Neural cell (in vitro differentiated cells): ENCODE results near the gene ABHD17B.

Source experiments
- CTCF ChIP-seq: fragments of 450-650 bp; IDR thresholded peaks from 2 replicates; pipeline ENCODE4 v1.5.1; 2014; ENCODE audit warnings: antibody characterized with exemption, mild to moderate bottlenecking, moderate library complexity; ENCODE audit not compliant: poor library complexity, severe bottlenecking
- EP300 ChIP-seq: fragments of 450-650 bp; conservative IDR thresholded peaks from 2 replicates; pipeline ENCODE4 v1.6.1; 2014; ENCODE audit warnings: antibody characterized with exemption, mild to moderate bottlenecking, moderate library complexity; ENCODE audit not compliant: poor library complexity, severe bottlenecking
- POLR2AphosphoS5 ChIP-seq: IDR thresholded peaks from 2 replicates; pipeline ENCODE4 v1.6.1; 2012
- RAD21 ChIP-seq: fragments of 450-650 bp; conservative IDR thresholded peaks from 2 replicates; pipeline ENCODE4 v1.6.1; 2014; ENCODE audit warnings: antibody characterized with exemption, mild to moderate bottlenecking, moderate library complexity

- TF ChIP-seq CTCF, result no peak
- no peak for TF ChIP-seq RAD21
- TF ChIP-seq POLR2AphosphoS5, result no peak
- TF ChIP-seq EP300, result no peak
Measured at GRCh38 chr9:71895117-71895516, 15.9 kb downstream of the ABHD17B start.
